ENCODE measurements around the gene ERF. TPM values are rescaled to one million over a fixed set of nuclear protein-coding genes. Genes with fewer than 3 reads are reported as not detected.
A peak's percentile ranks its signal among the peaks of the same experiment; 100 is the strongest.

ERF gene
- total and polyA plus RNA-seq, 2 donors from 2014 or later: 31.1 to 61.2 TPM

- H3K9ac ChIP-seq (ENCODE audit: low read length in 3 of 3): no peak overlapping the region
- H3K27me3 ChIP-seq (ENCODE audit: control insufficient read depth, insufficient read depth, low read length): no peaks in the 10 kb centered on the region
- H3K36me3 ChIP-seq (ENCODE audit: control insufficient read depth in 2 of 3, insufficient read depth in 3 of 3, low read length in 3 of 3): peaks cover 0 to 37% (median 22%) of the 10 kb centered on the region in 3 donors
- H3K27ac ChIP-seq (ENCODE audit: low read depth in 2 of 2, low read length in 2 of 2): no peak overlapping the region
- H3K9me3 ChIP-seq (ENCODE audit: control insufficient read depth in 2 of 3, insufficient read depth in 1 of 3, low read length in 3 of 3): no peaks in the 10 kb centered on the region
- FAIRE-seq (no peak), DNase-seq (peak in 1 of 5 donors; percentile 69)
- no peak for TF ChIP-seq CTCF (IDR thresholded peaks at IDR 0.05; ENCODE audit: borderline replicate concordance, extremely low read depth, insufficient read depth)
- no peak overlapping the region for H3K4me3 ChIP-seq (ENCODE audit: low read length in 3 of 3)
- intact Hi-C loops (cut with DNase I): no loop called here
- peaks cover 0 to 9% (median 0%) of the 10 kb centered on the region in 3 donors for H3K4me1 ChIP-seq (ENCODE audit: control insufficient read depth in 2 of 3, insufficient read depth in 2 of 3, low read depth in 1 of 3, low read length in 3 of 3)
Observed at GRCh38 chr19:42224940-42225717, 29.8 kb downstream of the ERF start.

GRCh38 chr19:42220751-42221097 lies 34.2 kb downstream of the ERF start:
- no peaks in the 10 kb centered on the region for H3K27me3 ChIP-seq (ENCODE audit: control insufficient read depth, insufficient read depth, low read length)
- DNase-seq (no peak), FAIRE-seq (no peak)
- no peak for TF ChIP-seq CTCF (IDR thresholded peaks at IDR 0.05; ENCODE audit: borderline replicate concordance, extremely low read depth, insufficient read depth)
- intact Hi-C loops (cut with DNase I): no loop called here
- H3K27ac ChIP-seq (ENCODE audit: low read depth in 2 of 2, low read length in 2 of 2): no peak overlapping the region
- H3K36me3 ChIP-seq (ENCODE audit: control insufficient read depth in 2 of 3, insufficient read depth in 3 of 3, low read length in 3 of 3): peaks cover 0 to 12% (median 5%) of the 10 kb centered on the region in 3 donors
- H3K4me3 ChIP-seq (ENCODE audit: low read length in 3 of 3): peak overlapping the region; percentile 71 to 81 (median 75)
- peaks cover 3 to 21% (median 11%) of the 10 kb centered on the region in 3 donors for H3K4me1 ChIP-seq (ENCODE audit: control insufficient read depth in 2 of 3, insufficient read depth in 2 of 3, low read depth in 1 of 3, low read length in 3 of 3)
- H3K9me3 ChIP-seq (ENCODE audit: control insufficient read depth in 2 of 3, insufficient read depth in 1 of 3, low read length in 3 of 3): no peaks in the 10 kb centered on the region
- peak overlapping the region in 2 of 3 donors; percentile 58 to 81 for H3K9ac ChIP-seq (ENCODE audit: low read length in 3 of 3)

GRCh38 chr19:42219812-42220750 lies 34.8 kb downstream of the ERF start, which contains the start of gene ZNF526:
Gene ZNF526, plus strand, starts transcription at chr19:42220312. Its CDS starts 4,092 bp downstream, at chr19:42224404.
- intact Hi-C loops (cut with DNase I): no loop called here
- peak; percentile 42 for FAIRE-seq
- H3K9me3 ChIP-seq (ENCODE audit: control insufficient read depth in 2 of 3, insufficient read depth in 1 of 3, low read length in 3 of 3): no peaks in the 10 kb centered on the region
- DNase-seq: peak; percentile 99
- H3K27ac ChIP-seq (ENCODE audit: low read depth in 2 of 2, low read length in 2 of 2): peak within 1 kb of the TSS; percentile 66 to 80
- peaks cover 3 to 27% (median 17%) of the 10 kb centered on the region in 3 donors for H3K4me1 ChIP-seq (ENCODE audit: control insufficient read depth in 2 of 3, insufficient read depth in 2 of 3, low read depth in 1 of 3, low read length in 3 of 3)
- H3K36me3 ChIP-seq (ENCODE audit: control insufficient read depth in 2 of 3, insufficient read depth in 3 of 3, low read length in 3 of 3): peaks cover 0 to 10% (median 5%) of the 10 kb centered on the region in 3 donors
- peak within 1 kb of the TSS; percentile 75 to 81 (median 81) for H3K4me3 ChIP-seq (ENCODE audit: low read length in 3 of 3)
- H3K27me3 ChIP-seq (ENCODE audit: control insufficient read depth, insufficient read depth, low read length): no peaks in the 10 kb centered on the region
- H3K9ac ChIP-seq (ENCODE audit: low read length in 3 of 3): peak within 1 kb of the TSS; percentile 68 to 85 (median 81)
- no peak for TF ChIP-seq CTCF (IDR thresholded peaks at IDR 0.05; ENCODE audit: borderline replicate concordance, extremely low read depth, insufficient read depth)

Data from kidney (tissue), 14 donors.